IMR-90 (cell line): ENCODE data around the gene KCNJ6.
"Not testable (repeated sequence)": the region's sequence is repeated elsewhere in the genome, so short reads cannot be mapped to it uniquely, and the experiment has no call there.

Experiments used
- BHLHE40 ChIP-seq: fragments of 150-350 bp; IDR thresholded peaks from 2 replicates; pipeline ENCODE4 v1.6.1; 2016; ENCODE audit warnings: mild to moderate bottlenecking, low read depth, low read length
- CEBPB ChIP-seq: IDR thresholded peaks from 2 replicates; pipeline ENCODE4 v1.6.1; 2012; ENCODE audit warnings: low read depth, low read length, improper control_type of control experiment
- FOS ChIP-seq: fragments of 150-350 bp; IDR thresholded peaks from 2 replicates; pipeline ENCODE4 v1.6.1; 2016; ENCODE audit warnings: low read depth, low read length
- MXI1 ChIP-seq: IDR thresholded peaks from 2 replicates; pipeline ENCODE4 v1.6.1; 2012; ENCODE audit warnings: low read depth, mild to moderate bottlenecking, low read length, moderate library complexity, borderline replicate concordance
- POLR2A ChIP-seq: IDR thresholded peaks from 2 replicates; pipeline ENCODE4 v1.6.1; 2012; ENCODE audit warnings: mild to moderate bottlenecking, low read depth, low read length
- RAD21 ChIP-seq: IDR thresholded peaks from 2 replicates; pipeline ENCODE4 v1.6.1; 2012; ENCODE audit warnings: low read length, improper control_type of control experiment
- RFX5 ChIP-seq: IDR thresholded peaks from 2 replicates; pipeline ENCODE4 v1.8.0; 2012; ENCODE audit warnings: low read depth, mild to moderate bottlenecking, low read length, moderate library complexity
- SMC3 ChIP-seq: fragments of 150-350 bp; IDR thresholded peaks from 2 replicates; pipeline ENCODE4 v1.6.1; 2016; ENCODE audit warnings: low read depth, mild to moderate bottlenecking, antibody characterized with exemption, low read length, moderate library complexity
- TF ChIP-seq, protein P1 (sequence below): conservative IDR thresholded peaks from 2 replicates; pipeline ENCODE4 v1.5.1; 2012; ENCODE audit warnings: mild to moderate bottlenecking, low read depth, low read length, improper control_type of control experiment

DNA sequence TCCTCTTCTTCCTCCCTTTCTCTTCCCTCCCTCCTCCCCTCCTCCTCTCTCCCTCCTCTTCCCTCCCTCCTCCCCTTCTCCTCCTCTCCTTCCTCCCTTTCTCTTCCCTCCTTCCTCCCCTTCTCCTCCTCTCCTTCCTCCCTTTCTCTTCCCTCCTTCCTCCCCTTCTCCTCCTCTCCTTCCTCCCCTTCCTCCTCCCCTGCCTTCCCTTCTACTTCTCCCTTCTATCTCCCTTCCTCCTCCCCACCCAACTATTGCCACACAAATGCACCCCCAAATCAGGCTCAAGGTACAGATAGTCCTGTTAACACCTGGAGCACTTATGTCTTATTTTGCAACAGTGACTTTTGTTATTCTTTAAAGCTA is 203.7 kb downstream of the KCNJ6 start:
- TF ChIP-seq, protein P1, sequence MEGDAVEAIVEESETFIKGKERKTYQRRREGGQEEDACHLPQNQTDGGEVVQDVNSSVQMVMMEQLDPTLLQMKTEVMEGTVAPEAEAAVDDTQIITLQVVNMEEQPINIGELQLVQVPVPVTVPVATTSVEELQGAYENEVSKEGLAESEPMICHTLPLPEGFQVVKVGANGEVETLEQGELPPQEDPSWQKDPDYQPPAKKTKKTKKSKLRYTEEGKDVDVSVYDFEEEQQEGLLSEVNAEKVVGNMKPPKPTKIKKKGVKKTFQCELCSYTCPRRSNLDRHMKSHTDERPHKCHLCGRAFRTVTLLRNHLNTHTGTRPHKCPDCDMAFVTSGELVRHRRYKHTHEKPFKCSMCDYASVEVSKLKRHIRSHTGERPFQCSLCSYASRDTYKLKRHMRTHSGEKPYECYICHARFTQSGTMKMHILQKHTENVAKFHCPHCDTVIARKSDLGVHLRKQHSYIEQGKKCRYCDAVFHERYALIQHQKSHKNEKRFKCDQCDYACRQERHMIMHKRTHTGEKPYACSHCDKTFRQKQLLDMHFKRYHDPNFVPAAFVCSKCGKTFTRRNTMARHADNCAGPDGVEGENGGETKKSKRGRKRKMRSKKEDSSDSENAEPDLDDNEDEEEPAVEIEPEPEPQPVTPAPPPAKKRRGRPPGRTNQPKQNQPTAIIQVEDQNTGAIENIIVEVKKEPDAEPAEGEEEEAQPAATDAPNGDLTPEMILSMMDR: not testable (repeated sequence)
- not testable (repeated sequence) for TF ChIP-seq POLR2A, SMC3, CEBPB, RAD21, RFX5, FOS, BHLHE40, MXI1
